Activated CD8-positive, alpha-beta T cell treated with anti-CD3 and anti-CD28 coated beads for 36 hours (primary cell): ENCODE data around the gene TBC1D9. TPM values are rescaled to one million over a fixed set of nuclear protein-coding genes. Genes with fewer than 3 reads are reported as not detected.

Experiments
- ATAC-seq: fragments of 200-7000 bp; cut with Tn5 transposase; one replicate; pipeline ENCODE4 v1.10.0; 2021; ENCODE audit warnings: mild to moderate bottlenecking, moderate library complexity
- CTCF ChIA-PET: fragments of 350-600 bp; sonication (Branson Sonifier 250); formaldehyde crosslinking; loops from one replicate; lab custom pipeline; 2021; ENCODE audit warnings: antibody characterized with exemption; lab: Charles Lee
- POLR2A ChIA-PET: fragments of 350-600 bp; sonication (Branson Sonifier 250); formaldehyde crosslinking; loops from one replicate; lab custom pipeline; 2021; ENCODE audit warnings: antibody characterized with exemption; lab: Charles Lee
- DNase-seq: peaks from one replicate; pipeline ENCODE4 v3.0.0-alpha.2; 2020
- H3K27ac Mint-ChIP-seq: one replicate; pipeline ENCODE4 v1.8.0; 2021; ENCODE audit warnings: mild to moderate bottlenecking, mixed read lengths
- H3K27me3 Mint-ChIP-seq: one replicate; pipeline ENCODE4 v1.8.0; 2021; ENCODE audit warnings: mixed read lengths
- H3K36me3 Mint-ChIP-seq: one replicate; pipeline ENCODE4 v1.8.0; 2021; ENCODE audit warnings: low read depth, mixed read lengths
- H3K4me1 Mint-ChIP-seq: one replicate; pipeline ENCODE4 v1.8.0; 2021; ENCODE audit warnings: low read depth, mixed read lengths
- H3K4me3 Mint-ChIP-seq: one replicate; pipeline ENCODE4 v1.8.0; 2021; ENCODE audit warnings: mild to moderate bottlenecking, moderate library complexity, mixed read lengths
- H3K9me3 Mint-ChIP-seq: one replicate; pipeline ENCODE4 v1.8.0; 2021; ENCODE audit warnings: mixed read lengths
- CTCF ChIP-seq: fragments of 200-600 bp; IDR thresholded peaks from one replicate; pipeline ENCODE4 v1.8.0; 2022; ENCODE audit warnings: antibody characterized with exemption, mild to moderate bottlenecking
- intact Hi-C: fragments of 100-400 bp; cut with micrococcal nuclease; formaldehyde crosslinking; loops from one replicate; pipeline ENCODE4 v1.10.0; 2022
- total RNA-seq, 2 experiments: library from RNA; stranded (reverse); gene quantifications; one replicate each; pipeline ENCODE4 v1.2.3, GENCODE V29; 2021

The TBC1D9 gene
- total RNA-seq, 2 experiments from 2014 or later: not detected

GRCh38 chr4:140724760-140725159 is 31.4 kb downstream of the TBC1D9 start:
- H3K4me1 Mint-ChIP-seq: peaks cover 11% of the 10 kb centered on the region
- TF ChIP-seq CTCF: no peak
- no peak overlapping the region for H3K27ac Mint-ChIP-seq
- H3K9me3 Mint-ChIP-seq: no peaks in the 10 kb centered on the region
- intact Hi-C loops: no loop called here
- no peaks in the 10 kb centered on the region for H3K36me3 Mint-ChIP-seq
- CTCF ChIA-PET: no interaction called here
- H3K4me3 Mint-ChIP-seq: no peak overlapping the region
- DNase-seq: no peak
- POLR2A ChIA-PET: no interaction called here
- H3K27me3 Mint-ChIP-seq: peaks cover 2% of the 10 kb centered on the region
- no peak for ATAC-seq

- Mint-ChIP-seq H3K4me3 (no peak overlapping the region), H3K27ac (no peak overlapping the region), H3K4me1 (peaks cover 12% of the 10 kb centered on the region), H3K27me3 (no peaks in the 10 kb centered on the region), H3K9me3 (no peaks in the 10 kb centered on the region), H3K36me3 (no peaks in the 10 kb centered on the region)
- ATAC-seq: no peak
- DNase-seq: no peak
- POLR2A ChIA-PET: interaction anchor here (1.1 kb wide), 1 partner anchor 293 kb away, joined by 3 read pairs; the partner anchor contains the start of gene CLGN
- intact Hi-C loops: no loop called here
- CTCF ChIA-PET: interaction anchor here (1.0 kb wide), 1 partner anchor 18 kb away, joined by 3 read pairs; no protein-coding TSS in a partner anchor
- no peak for TF ChIP-seq CTCF
These were observed 35.5 kb downstream of the TBC1D9 start for GRCh38 chr4:140720387-140721304.

- intact Hi-C loops: no loop called here
- Mint-ChIP-seq H3K4me1 (peaks cover 12% of the 10 kb centered on the region), H3K36me3 (no peaks in the 10 kb centered on the region), H3K4me3 (no peak overlapping the region), H3K27me3 (no peaks in the 10 kb centered on the region), H3K9me3 (no peaks in the 10 kb centered on the region), H3K27ac (no peak overlapping the region)
- POLR2A ChIA-PET: no interaction called here
- TF ChIP-seq CTCF: no peak
- DNase-seq (no peak), ATAC-seq (peak; percentile 10)
- CTCF ChIA-PET: interaction anchor here (1.0 kb wide), 1 partner anchor 17 kb away, joined by 3 read pairs; no protein-coding TSS in a partner anchor
These were observed 36.5 kb downstream of the TBC1D9 start for GRCh38 chr4:140719686-140720085.

- H3K27me3 Mint-ChIP-seq: no peaks in the 10 kb centered on the region
- no peaks in the 10 kb centered on the region for H3K9me3 Mint-ChIP-seq
- no peak for TF ChIP-seq CTCF
- POLR2A ChIA-PET: no interaction called here
- H3K27ac Mint-ChIP-seq: no peak overlapping the region
- DNase-seq (no peak), ATAC-seq (no peak)
- intact Hi-C loops: no loop called here
- H3K4me1 Mint-ChIP-seq: peaks cover 12% of the 10 kb centered on the region
- H3K36me3 Mint-ChIP-seq: no peaks in the 10 kb centered on the region
- H3K4me3 Mint-ChIP-seq: no peak overlapping the region
- CTCF ChIA-PET: no interaction called here
These were observed 37.2 kb downstream of the TBC1D9 start for GRCh38 chr4:140719022-140719421.
